ENCODE results near the gene DIS3L2.

GRCh38 chr2:232351686-232352510, 390.4 kb downstream of the DIS3L2 start:
- TF ChIP-seq CTCF (IDR thresholded peaks at IDR 0.05 in 4 of 5, conservative IDR thresholded peaks at IDR 0.05 in 1 of 5) (no peak), POLR2A (IDR thresholded peaks at IDR 0.05) (no peak)

Measured in gastrocnemius medialis (tissue), 4 donors.